Keratinocyte (primary cell): ENCODE measurements around the gene ELL. TPM values are rescaled to one million over a fixed set of nuclear protein-coding genes. Genes with fewer than 3 reads are reported as not detected.

Experiments used
- DNase-seq: peaks from one replicate; pipeline ENCODE4 v3.0.0-alpha.2; 2011; ENCODE audit warnings: low read depth, missing footprints, low spot score
- FAIRE-seq: peaks from 2 replicates; lab custom pipeline; 2011; peaks lifted over from hg19 to GRCh38; lab: Jason Lieb, UNC
- H2AFZ ChIP-seq: 2 replicates; pipeline ENCODE4 v1.6.0; 2012; ENCODE audit warnings: low read length, control low read depth, inconsistent platforms; ENCODE audit not compliant: control insufficient read depth
- H3K27ac ChIP-seq: 2 replicates; pipeline ENCODE4 v1.5.1; 2011; ENCODE audit warnings: low read length; ENCODE audit not compliant: control insufficient read depth, insufficient read depth
- H3K27me3 ChIP-seq: 3 replicates; pipeline ENCODE4 v1.6.0; 2011; ENCODE audit warnings: low read length; ENCODE audit not compliant: control insufficient read depth, insufficient read depth; ENCODE audit errors: extremely low read depth
- H3K36me3 ChIP-seq, 2 experiments: 2 replicates in 1 of 2; 3 replicates in 1 of 2; pipeline ENCODE4 v1.5.1; 2011; ENCODE audit warnings: low read length in 2 of 2, mild to moderate bottlenecking in 1 of 2; ENCODE audit not compliant: control insufficient read depth in 2 of 2, insufficient read depth in 2 of 2; ENCODE audit errors: extremely low read depth in 1 of 2
- H3K4me1 ChIP-seq: 3 replicates; pipeline ENCODE4 v1.5.1; 2011; ENCODE audit warnings: low read length; ENCODE audit not compliant: control insufficient read depth, insufficient read depth; ENCODE audit errors: extremely low read depth
- H3K4me2 ChIP-seq: 3 replicates; pipeline ENCODE4 v1.6.0; 2011; ENCODE audit warnings: low read depth, low read length; ENCODE audit not compliant: control insufficient read depth, insufficient read depth; ENCODE audit errors: extremely low read depth
- H3K4me3 ChIP-seq, 3 experiments: fragments of 200-600 bp in 1 of 3; sonication (generic) in 1 of 3; 2 replicates in 2 of 3; 3 replicates in 1 of 3; pipeline ENCODE4 v1.5.1; 2011 to 2016; ENCODE audit warnings: low read length in 3 of 3, mild to moderate bottlenecking in 3 of 3, control low read depth in 2 of 3, inconsistent platforms in 1 of 3, low read depth in 1 of 3, mixed read lengths in 1 of 3, mixed run types in 1 of 3, moderate library complexity in 1 of 3; ENCODE audit not compliant: control insufficient read depth in 2 of 3, insufficient read depth in 2 of 3; ENCODE audit errors: extremely low read depth in 1 of 3
- H3K79me2 ChIP-seq: 2 replicates; pipeline ENCODE4 v1.6.0; 2012; ENCODE audit warnings: low read length; ENCODE audit not compliant: control insufficient read depth, insufficient read depth
- H3K9ac ChIP-seq: 3 replicates; pipeline ENCODE4 v1.6.0; 2011; ENCODE audit warnings: low read length; ENCODE audit not compliant: control insufficient read depth, insufficient read depth; ENCODE audit errors: extremely low read depth
- H3K9me1 ChIP-seq: 3 replicates; pipeline ENCODE4 v1.6.0; 2011; ENCODE audit warnings: low read length; ENCODE audit not compliant: control insufficient read depth, insufficient read depth; ENCODE audit errors: extremely low read depth
- H3K9me3 ChIP-seq: 2 replicates; pipeline ENCODE4 v1.5.1; 2012; ENCODE audit warnings: low read depth, low read length; ENCODE audit not compliant: control insufficient read depth
- H4K20me1 ChIP-seq: 3 replicates; pipeline ENCODE4 v1.6.0; 2011; ENCODE audit warnings: low read length; ENCODE audit not compliant: control insufficient read depth, insufficient read depth; ENCODE audit errors: extremely low read depth
- CTCF ChIP-seq, 3 experiments: IDR thresholded peaks in 1 of 3; conservative IDR thresholded peaks in 1 of 3; optimal IDR thresholded peaks in 1 of 3; 2 replicates in 2 of 3; 3 replicates in 1 of 3; pipeline versions ENCODE3 to v1.5.1; 2011; ENCODE audit warnings: low read length in 3 of 3, mild to moderate bottlenecking in 3 of 3, moderate library complexity in 2 of 3, control low read depth in 1 of 3, inconsistent platforms in 1 of 3; ENCODE audit not compliant: insufficient read depth in 2 of 3; ENCODE audit errors: extremely low read depth in 1 of 3
- EZH2 ChIP-seq: IDR thresholded peaks from one replicate; pipeline ENCODE4 v1.6.1; 2012; ENCODE audit warnings: inconsistent platforms, mild to moderate bottlenecking, low read length, moderate library complexity
- dilution Hi-C: fragments of 300-500 bp; cut with MboI; formaldehyde crosslinking; loops from one replicate; pipeline ENCODE4 v1.7.0; 2020; ENCODE audit warnings: low sequenced_read_pairs; ENCODE audit not compliant: extremely low pct_ligation_motif_present
- polyA plus RNA-seq, 5 experiments: library from polyadenylated mRNA; depleted of rRNA in 3 of 5; stranded (reverse) in 3 of 5; stranded (forward) in 1 of 5; unstranded in 1 of 5; fragments of >200 nt; gene quantifications; 1 replicate in 1 of 5; 2 replicates in 3 of 5; 3 replicates in 1 of 5; pipeline versions ENCODE4 v1.2.1 to v1.2.3, GENCODE V29; 2011 to 2012; ENCODE audit warnings: missing spikeins in 2 of 5, low read depth in 1 of 5, low replicate concordance in 1 of 5

ELL gene
- polyA plus RNA-seq, 1 donor (not counting 4 experiments of a cell fraction or from before 2014, with no cell fraction given), result 4.4 TPM

- Histone ChIP-seq H3K27ac (no peak overlapping the region), H3K9me1 (no peaks in the 10 kb centered on the region), H3K4me2 (peak overlapping the region; percentile 24), H3K36me3 (no peaks in the 10 kb centered on the region), H4K20me1 (no peaks in the 10 kb centered on the region), H3K4me1 (peaks cover 24% of the 10 kb centered on the region), H3K9me3 (no peaks in the 10 kb centered on the region), H3K4me3 (no peak overlapping the region), H2AFZ (peak overlapping the region; percentile 37), H3K27me3 (no peaks in the 10 kb centered on the region), H3K9ac (no peak overlapping the region), H3K79me2 (peaks cover 2% of the 10 kb centered on the region)
- FAIRE-seq (no peak), DNase-seq (no peak)
- TF ChIP-seq EZH2 (no peak), CTCF (optimal IDR thresholded peaks at IDR 0.05 in 1 of 3, IDR thresholded peaks at IDR 0.05 in 1 of 3, conservative IDR thresholded peaks at IDR 0.05 in 1 of 3; ENCODE audit: extremely low read depth in 1 of 3, insufficient read depth in 2 of 3, low read length in 3 of 3) (no peak)
- dilution Hi-C loops, result no loop called here
Observed at GRCh38 chr19:18415178-18415867, 106.5 kb downstream of the ELL start.

GRCh38 chr19:18414504-18415177 lies 107.2 kb downstream of the ELL start:
- TF ChIP-seq EZH2 (no peak), CTCF (optimal IDR thresholded peaks at IDR 0.05 in 1 of 3, IDR thresholded peaks at IDR 0.05 in 1 of 3, conservative IDR thresholded peaks at IDR 0.05 in 1 of 3; ENCODE audit: extremely low read depth in 1 of 3, insufficient read depth in 2 of 3, low read length in 3 of 3) (no peak)
- Histone ChIP-seq H3K27ac (no peak overlapping the region), H3K79me2 (no peaks in the 10 kb centered on the region), H3K9me3 (no peaks in the 10 kb centered on the region), H2AFZ (no peak overlapping the region), H3K9me1 (no peaks in the 10 kb centered on the region), H3K9ac (no peak overlapping the region), H4K20me1 (no peaks in the 10 kb centered on the region), H3K4me2 (no peak overlapping the region), H3K36me3 (no peaks in the 10 kb centered on the region), H3K4me3 (no peak overlapping the region), H3K27me3 (no peaks in the 10 kb centered on the region), H3K4me1 (peaks cover 24% of the 10 kb centered on the region)
- dilution Hi-C loops, result no loop called here
- DNase-seq (no peak), FAIRE-seq (no peak)
